C4-2B (cell line): Measurements from ENCODE around the gene RNF32.

Experiments used
- CTCF ChIP-seq: fragments of 450-650 bp; conservative IDR thresholded peaks from 2 replicates; pipeline ENCODE4 v1.5.1; 2017; ENCODE audit warnings: mild to moderate bottlenecking
- ZFX ChIP-seq: fragments of 450-650 bp; IDR thresholded peaks from 2 replicates; pipeline ENCODE4 v1.6.1; 2017

GRCh38 chr7:156680281-156680680 lies 39.7 kb downstream of the RNF32 start:
- TF ChIP-seq CTCF = no peak
- TF ChIP-seq ZFX = no peak
